Measurements from ENCODE around the gene ATP10D.

DNA sequence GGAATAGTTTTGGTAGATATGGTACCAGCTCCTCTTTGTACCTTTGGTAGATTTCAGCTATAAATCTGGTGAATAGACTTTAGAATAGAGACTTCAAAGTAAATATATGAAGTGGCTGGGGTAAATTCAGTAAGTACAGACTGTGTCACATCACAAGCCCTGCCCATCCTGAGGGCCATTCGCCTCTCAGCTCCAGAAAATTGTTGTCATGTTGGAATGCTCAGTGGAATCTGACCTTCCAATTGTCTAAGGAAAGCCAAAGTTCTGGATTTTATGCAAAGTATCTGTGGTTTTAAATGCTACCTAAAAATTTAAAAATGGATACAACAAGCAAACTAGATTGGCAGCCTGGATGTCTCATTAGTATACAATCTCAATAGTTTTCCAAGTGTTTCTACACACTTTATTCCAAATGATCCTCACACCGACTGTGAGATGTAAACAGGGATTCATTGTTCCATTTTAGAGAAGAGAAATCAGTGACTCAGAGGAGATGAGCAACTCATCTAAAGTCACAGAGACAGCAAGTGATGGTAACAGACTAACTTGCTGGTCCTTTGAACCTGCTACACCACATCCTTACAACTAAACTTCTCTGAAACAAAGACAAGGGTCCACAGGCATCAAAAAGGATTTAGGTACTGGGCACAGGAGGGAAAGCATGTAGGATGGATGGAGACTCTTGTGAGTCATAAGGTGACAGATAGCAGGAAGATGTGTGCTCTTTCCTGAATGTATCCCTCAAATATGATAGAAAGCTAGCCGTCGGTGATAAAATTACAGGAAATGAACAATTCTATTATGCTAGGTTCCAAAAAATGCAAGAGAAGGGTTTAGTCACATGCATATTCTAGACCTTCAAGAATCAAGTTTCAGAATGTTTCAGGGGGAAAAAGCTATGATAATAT, 127.3 kb downstream of the ATP10D start:
- TF ChIP-seq, protein P1, sequence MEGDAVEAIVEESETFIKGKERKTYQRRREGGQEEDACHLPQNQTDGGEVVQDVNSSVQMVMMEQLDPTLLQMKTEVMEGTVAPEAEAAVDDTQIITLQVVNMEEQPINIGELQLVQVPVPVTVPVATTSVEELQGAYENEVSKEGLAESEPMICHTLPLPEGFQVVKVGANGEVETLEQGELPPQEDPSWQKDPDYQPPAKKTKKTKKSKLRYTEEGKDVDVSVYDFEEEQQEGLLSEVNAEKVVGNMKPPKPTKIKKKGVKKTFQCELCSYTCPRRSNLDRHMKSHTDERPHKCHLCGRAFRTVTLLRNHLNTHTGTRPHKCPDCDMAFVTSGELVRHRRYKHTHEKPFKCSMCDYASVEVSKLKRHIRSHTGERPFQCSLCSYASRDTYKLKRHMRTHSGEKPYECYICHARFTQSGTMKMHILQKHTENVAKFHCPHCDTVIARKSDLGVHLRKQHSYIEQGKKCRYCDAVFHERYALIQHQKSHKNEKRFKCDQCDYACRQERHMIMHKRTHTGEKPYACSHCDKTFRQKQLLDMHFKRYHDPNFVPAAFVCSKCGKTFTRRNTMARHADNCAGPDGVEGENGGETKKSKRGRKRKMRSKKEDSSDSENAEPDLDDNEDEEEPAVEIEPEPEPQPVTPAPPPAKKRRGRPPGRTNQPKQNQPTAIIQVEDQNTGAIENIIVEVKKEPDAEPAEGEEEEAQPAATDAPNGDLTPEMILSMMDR (IDR thresholded peaks at IDR 0.05 in 2 of 3, conservative IDR thresholded peaks at IDR 0.05 in 1 of 3; ENCODE audit: borderline replicate concordance in 1 of 3, insufficient read depth in 1 of 3, low read depth in 2 of 3, low read length in 2 of 3), result no peak
- no peak for TF ChIP-seq CEBPB (IDR thresholded peaks at IDR 0.05; ENCODE audit: low read depth)
- no peak for TF ChIP-seq RAD21 (IDR thresholded peaks at IDR 0.05; ENCODE audit: low read depth)
- TF ChIP-seq, protein P2, sequence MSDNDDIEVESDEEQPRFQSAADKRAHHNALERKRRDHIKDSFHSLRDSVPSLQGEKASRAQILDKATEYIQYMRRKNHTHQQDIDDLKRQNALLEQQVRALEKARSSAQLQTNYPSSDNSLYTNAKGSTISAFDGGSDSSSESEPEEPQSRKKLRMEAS (IDR thresholded peaks at IDR 0.05), result no peak
- no peak for TF ChIP-seq EZH2phosphoT487 (IDR thresholded peaks at IDR 0.05; ENCODE audit: borderline replicate concordance)
- TF ChIP-seq ZNF274 (IDR thresholded peaks at IDR 0.05; ENCODE audit: low read depth, low read length), result no peak
- TF ChIP-seq POLR2A (IDR thresholded peaks at IDR 0.05; ENCODE audit: borderline replicate concordance, extremely low read depth, insufficient read depth, insufficient read length), result no peak
- TF ChIP-seq EZH2 (IDR thresholded peaks at IDR 0.05), result no peak
- no peak for TF ChIP-seq CBX3 (IDR thresholded peaks at IDR 0.05; ENCODE audit: low read depth)
- TF ChIP-seq ELF1 (IDR thresholded peaks at IDR 0.05; ENCODE audit: borderline replicate concordance, low read depth), result no peak
- no peak for TF ChIP-seq ZFX (IDR thresholded peaks at IDR 0.05)

Data from HCT116 (cell line).